IPS-NIHi7 (cell line): ENCODE data around the gene ZNF771.

Source experiments
- DNase-seq: peaks from one replicate; pipeline ENCODE4 v3.0.0; 2012; ENCODE audit warnings: mixed read lengths; ENCODE audit errors: extremely low spot score

Gene ZNF771

GRCh38 chr16:30407102-30407803, at the start of gene ZNF771:
Gene ZNF771 (plus strand): TSS chr16:30407606. CDS start chr16:30408054, 448 bp downstream.
- DNase-seq: peak; percentile 85

DNA sequence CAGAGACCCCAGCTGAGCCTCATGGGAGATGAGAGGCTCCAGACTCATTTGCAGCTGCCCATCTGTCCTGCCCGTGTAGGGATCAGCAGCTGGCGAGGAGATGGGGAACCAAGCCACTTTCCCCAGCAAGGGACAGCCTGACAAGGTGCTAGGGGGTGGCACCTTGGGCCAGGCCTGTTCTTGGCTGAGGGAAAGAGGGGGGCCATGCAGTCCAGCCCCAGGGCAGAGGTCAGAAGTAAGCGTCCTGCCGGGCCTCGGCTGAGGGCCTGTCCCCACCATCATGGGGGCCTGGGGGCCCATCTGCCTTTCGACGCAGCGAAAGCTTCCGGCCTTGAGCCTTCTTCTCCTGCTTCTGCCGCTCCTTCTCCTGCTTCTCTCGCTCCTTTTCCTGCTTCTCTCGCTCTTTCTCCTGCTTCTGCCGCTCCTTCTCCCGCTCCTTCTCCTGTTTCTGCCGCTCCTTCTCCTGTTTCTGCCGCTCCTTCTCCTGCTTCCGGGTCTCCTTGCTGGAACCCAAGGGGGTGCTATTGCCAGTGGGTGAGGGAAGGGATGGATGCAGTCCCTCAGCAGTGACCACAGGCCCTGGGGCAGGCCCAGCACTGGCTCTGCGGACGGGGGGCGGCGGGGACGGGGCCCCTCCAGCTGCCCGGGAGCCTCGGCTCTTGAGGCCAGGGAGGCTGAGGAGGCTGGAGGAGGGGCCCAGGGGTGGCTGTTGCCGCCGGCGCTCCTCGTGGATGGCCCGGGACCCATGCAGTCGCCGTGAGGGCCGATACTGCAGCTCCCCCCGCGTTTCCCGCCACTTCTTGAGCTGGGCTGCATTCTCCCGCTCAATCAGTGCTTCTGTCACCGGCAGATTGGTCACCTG, 49.5 kb upstream of the ZNF771 start:
- no peak for DNase-seq

- DNase-seq: no peak
Observed at GRCh38 chr16:30358577-30358936, 48.8 kb upstream of the ZNF771 start.

DNA sequence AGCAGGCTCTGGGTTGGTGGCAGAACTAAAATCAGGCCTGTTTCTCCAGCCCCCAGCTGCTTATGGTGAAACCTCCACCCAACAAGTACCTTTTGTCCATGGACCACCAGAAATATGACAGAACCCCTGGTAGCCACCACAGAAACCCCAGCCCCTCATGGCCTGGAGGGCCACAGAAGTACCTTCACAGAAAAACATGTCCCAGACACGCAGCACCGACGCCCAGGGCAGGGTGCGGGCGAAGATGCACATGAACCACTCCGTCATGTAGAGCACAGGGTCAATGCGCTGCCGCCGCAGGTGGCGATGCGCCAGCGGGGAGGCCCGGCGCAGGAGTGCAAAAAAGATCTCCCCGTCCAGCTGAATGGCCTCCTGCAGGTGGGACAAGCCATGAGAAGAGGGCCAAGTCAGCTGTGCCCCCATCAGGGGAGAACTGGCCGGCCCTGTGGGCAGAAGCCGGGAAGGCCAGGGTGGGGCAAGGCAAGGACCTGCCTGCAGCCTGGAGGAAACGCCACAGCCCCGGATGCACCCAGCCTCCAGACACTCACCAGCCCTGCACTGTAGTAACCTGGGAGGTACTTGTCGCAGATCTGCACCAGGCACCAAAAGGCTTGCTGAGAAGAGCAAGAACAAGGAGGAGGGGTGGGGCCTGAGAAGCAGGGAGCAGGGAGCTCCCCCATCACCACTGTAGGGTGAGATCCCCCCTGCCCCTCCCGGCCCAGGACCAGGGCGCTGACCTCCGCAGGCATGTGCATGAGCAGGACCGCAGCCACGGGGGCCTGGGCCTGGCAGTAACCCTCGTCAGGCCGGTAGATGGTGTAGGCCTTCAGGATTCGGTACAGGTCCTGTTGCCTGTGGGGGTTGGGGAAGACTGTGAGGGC, 48.2 kb upstream of the ZNF771 start:
- DNase-seq: no peak

DNA sequence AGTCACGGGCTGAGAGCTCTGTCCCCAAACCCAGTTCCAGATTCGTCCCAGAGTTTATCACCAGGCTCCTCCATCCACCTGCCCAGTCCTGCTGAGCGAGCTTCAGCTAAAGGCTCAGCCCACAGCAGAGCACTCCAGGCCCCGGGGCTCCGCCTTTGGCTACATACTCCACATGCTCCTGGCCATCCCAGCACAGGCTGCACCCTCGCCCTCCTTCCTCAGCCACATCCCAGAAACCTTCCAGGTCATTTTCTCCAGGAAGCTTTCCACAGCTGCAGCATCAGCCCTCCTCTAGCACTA, 47.6 kb upstream of the ZNF771 start:
- no peak for DNase-seq

GRCh38 chr16:30361180-30361579, 46.2 kb upstream of the ZNF771 start:
- DNase-seq: no peak

DNA sequence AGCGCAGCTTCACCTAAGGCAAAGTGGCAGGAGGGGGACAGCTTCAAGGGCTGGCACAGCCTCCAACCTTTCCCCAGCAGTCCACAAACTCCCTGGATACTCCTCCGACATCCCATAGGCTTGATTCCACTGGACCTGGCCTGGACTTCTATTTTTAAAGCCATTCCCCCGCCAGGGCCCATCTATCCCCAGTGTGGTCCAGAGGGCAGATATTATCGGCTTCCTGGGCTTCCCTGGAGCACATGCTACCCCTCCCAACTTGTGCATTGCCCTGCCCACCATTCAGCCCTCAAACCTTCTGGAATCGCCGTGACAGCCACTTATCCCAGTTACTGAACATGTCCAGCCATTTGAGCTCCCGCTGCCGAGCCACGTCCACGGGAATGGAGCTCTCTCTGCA, 42.2 kb upstream of the ZNF771 start:
- DNase-seq: no peak

GRCh38 chr16:30366511-30366910, 40.9 kb upstream of the ZNF771 start:
- DNase-seq: no peak

DNA sequence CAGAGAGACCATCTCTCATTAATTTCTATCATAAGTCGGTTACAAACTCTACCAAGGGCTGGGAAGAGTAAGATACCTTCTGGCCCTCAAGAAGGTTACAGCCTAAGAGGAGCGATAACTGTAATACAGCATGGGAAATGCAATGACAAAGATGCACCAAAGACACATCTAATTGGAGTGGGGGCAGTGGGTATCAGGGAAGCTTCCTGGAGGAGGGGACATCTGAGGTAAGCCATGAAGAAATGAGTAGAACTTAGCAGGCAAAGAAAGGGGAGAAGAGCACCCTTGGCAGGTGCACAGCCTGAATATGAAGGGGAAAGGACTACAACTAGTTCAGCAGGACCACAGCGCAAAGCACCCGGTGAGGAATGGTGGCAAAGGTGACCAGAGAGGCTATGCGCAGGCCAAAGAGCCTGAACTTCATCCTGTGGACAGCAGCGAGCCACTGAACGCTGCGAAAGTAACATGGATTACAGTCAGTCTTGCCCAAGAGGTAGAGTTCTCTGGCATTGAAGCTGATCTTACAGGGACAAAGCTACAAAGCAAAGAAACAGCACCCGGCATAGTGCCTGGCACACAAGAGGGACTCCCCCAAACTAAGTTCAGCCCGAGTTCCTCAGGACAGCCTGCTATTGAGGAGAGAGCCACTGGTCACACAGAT, 39.9 kb upstream of the ZNF771 start:
- no peak for DNase-seq

- no peak for DNase-seq
Observed at GRCh38 chr16:30368122-30368791, 39.1 kb upstream of the ZNF771 start.

- no peak for DNase-seq
Observed at GRCh38 chr16:30368792-30369090, 38.7 kb upstream of the ZNF771 start.

DNA sequence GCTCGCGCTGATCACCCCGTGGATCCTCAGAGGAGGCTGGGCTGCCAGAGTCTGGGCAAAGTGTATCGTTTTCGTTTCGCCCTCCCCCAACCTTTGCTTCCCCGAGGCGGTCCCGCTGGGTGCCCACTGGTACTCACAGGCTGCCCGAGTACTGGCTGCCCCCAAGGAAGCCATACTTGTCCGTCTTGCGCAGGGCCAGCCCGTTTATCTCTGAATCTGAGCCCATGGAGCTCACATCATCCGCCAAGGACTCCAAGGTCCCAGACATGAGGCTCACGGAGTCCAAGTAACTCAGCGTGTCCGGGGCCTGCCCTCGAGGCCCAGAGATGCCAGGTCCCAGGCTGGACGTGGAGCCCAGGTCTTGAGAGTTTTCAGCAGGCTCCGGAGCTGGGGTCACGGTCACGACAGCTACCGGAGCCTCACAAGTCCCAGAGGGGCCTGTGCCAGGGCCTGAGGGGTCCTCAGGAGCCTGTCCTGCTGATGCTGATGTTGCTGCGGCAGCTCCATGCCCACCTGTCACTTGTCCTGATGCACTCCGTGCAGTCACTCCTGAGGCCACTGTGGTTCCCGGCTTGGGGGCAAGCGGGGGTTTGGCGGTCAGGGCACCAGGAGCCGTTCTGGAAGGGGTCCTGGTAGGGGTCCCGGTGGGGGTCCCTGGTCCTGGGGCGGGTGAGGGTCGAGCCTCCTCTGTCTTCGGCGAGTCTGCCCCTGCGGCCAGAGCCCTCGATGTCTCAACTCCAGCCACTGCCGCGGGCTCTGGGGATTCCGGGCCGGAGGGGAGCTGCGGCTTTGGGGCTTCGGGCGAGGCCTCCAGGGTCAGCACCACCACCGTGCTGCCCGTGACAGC, 38.1 kb upstream of the ZNF771 start:
- DNase-seq: no peak

DNA sequence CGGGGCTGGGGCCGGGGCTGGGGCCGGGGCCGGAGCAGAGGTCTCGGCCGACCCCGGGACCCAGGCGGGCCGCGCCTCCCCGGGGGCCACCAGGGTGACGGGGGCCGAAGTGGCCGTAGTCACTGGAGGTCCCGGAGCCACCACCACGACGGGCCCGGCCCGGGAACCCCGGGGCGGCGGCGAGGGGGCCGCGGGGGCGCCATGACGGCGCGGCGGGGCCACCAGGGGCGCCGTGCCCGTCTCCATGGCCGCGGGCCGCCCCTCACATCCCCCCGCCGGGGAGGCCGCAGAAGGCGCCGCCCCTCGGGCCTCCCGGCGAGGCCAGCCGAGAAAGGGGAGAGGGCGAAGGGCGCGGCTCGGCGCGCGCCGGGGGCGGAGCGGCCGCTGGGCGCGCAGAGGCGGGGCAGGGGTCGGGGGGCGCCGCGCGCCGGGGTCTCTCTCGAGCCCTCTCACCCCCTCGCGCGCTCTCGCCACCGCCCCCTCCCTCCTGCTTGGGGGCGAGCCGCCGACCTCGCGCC, 37.4 kb upstream of the ZNF771 start:
- no peak for DNase-seq

DNA sequence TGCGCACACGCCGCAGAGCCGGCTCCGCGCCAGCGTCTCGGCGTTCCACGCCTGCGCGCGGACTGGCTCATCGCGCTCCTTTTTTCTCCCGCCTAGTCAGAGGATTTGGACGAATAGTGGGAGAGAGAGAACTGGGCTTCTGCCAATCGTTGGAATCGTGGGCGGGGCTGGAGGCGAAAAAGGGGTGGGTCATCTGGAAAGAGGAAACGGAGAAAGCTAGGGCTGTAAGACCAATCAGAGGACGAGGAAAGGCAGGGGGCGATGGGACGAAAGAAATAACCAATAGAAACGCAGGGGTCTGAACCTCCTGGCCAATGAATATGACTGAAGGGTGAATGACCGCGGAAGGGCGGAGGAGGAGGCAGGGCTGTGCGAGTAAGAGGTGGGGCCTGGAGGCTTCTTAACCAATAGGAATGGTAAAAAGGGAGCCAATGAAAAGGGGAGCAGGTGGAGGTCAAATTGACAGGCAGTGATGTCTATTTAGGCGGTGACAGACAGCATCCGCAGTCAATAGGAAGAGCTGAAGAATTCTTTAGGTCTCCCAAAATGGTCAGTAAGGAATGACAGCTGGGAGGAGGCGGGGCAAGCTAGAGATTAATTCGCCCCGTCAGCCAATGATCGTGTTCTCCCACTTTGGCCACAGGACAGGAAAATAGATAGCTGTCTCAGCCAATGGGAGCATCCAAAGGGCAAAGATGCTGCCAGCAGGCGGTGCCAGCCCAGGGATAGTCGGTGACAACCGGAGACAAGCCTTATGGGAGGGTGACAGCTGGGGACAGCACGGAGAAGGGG, 36.8 kb upstream of the ZNF771 start, which contains the start of gene TBC1D10B:
Gene TBC1D10B (minus strand): TSS at position 39 of the 792 bp plus-strand sequence. CDS start 311 bp downstream, outside the sequence.
- peak; percentile 97 for DNase-seq

- no peak for DNase-seq
Observed at GRCh38 chr16:30371248-30371816, 36.1 kb upstream of the ZNF771 start.

- DNase-seq: no peak
Observed at GRCh38 chr16:30372038-30372712, 35.2 kb upstream of the ZNF771 start.

DNA sequence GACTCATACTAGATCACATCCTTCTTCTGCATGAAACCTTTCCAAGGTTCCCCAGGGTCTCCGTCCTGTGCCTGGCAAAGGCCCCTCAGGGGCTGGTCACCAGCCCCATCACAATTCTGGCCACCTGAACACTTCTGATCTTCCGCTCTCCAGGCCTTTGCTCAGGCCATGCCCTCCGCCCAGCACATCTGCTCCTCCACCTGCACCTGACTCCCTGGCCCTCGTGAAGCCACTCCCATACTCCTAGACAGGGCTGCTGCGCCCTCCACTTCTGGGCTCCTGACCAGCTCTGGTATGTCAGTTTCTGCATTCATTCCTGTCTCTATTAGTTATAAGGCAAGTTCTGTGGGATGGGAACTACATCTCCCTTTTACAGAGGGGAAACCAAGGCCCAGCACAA, 34.7 kb upstream of the ZNF771 start:
- DNase-seq: no peak

- no peak for DNase-seq
Observed at GRCh38 chr16:30374538-30374937, 32.9 kb upstream of the ZNF771 start, which contains the start of gene MYL11. Gene MYL11 (plus strand): TSS chr16:30374802. CDS start chr16:30374858, 56 bp downstream.
